ENCODE results near the gene SNX9.

GRCh38 chr6:157779705-157780604, 43.1 kb upstream of the SNX9 start:
- no peak for TF ChIP-seq EZH2 (IDR thresholded peaks at IDR 0.05; ENCODE audit: borderline replicate concordance, insufficient read depth, low read depth, low read length, poor library complexity, severe bottlenecking)
- TF ChIP-seq, protein P1, sequence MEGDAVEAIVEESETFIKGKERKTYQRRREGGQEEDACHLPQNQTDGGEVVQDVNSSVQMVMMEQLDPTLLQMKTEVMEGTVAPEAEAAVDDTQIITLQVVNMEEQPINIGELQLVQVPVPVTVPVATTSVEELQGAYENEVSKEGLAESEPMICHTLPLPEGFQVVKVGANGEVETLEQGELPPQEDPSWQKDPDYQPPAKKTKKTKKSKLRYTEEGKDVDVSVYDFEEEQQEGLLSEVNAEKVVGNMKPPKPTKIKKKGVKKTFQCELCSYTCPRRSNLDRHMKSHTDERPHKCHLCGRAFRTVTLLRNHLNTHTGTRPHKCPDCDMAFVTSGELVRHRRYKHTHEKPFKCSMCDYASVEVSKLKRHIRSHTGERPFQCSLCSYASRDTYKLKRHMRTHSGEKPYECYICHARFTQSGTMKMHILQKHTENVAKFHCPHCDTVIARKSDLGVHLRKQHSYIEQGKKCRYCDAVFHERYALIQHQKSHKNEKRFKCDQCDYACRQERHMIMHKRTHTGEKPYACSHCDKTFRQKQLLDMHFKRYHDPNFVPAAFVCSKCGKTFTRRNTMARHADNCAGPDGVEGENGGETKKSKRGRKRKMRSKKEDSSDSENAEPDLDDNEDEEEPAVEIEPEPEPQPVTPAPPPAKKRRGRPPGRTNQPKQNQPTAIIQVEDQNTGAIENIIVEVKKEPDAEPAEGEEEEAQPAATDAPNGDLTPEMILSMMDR (IDR thresholded peaks at IDR 0.05) = no peak

Measured in B cell (primary cell).